ENCODE measurements around the gene NKX2-2.

NKX2-2 gene

DNA sequence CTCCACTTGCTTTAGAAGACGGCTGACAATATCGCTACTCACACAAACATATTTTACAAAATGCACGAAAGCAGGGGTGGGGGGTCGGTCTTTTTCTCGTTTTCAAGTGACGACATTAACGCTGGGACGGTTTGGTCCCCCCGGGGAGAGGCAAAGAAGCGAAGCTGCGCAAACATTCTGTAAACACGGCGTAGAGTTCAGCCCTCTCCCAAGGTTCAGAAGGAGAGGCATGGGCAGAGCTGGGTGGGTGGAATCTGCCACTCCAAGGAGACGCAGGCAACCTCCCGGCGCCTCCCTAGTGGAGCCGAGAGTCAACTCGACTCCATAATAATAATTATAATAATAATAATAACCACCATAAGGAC is 2.4 kb downstream of the NKX2-2 start:
- DNase-seq (ENCODE audit: extremely low spot score), result peak; percentile 15
- TF ChIP-seq, protein P1, sequence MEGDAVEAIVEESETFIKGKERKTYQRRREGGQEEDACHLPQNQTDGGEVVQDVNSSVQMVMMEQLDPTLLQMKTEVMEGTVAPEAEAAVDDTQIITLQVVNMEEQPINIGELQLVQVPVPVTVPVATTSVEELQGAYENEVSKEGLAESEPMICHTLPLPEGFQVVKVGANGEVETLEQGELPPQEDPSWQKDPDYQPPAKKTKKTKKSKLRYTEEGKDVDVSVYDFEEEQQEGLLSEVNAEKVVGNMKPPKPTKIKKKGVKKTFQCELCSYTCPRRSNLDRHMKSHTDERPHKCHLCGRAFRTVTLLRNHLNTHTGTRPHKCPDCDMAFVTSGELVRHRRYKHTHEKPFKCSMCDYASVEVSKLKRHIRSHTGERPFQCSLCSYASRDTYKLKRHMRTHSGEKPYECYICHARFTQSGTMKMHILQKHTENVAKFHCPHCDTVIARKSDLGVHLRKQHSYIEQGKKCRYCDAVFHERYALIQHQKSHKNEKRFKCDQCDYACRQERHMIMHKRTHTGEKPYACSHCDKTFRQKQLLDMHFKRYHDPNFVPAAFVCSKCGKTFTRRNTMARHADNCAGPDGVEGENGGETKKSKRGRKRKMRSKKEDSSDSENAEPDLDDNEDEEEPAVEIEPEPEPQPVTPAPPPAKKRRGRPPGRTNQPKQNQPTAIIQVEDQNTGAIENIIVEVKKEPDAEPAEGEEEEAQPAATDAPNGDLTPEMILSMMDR (IDR thresholded peaks at IDR 0.05; ENCODE audit: control extremely low read depth, extremely low read depth, low read depth, missing control alignments), result no peak
- ChIA-PET CTCF (interaction anchor here (2.6 to 3.3 kb wide), 2 partner anchors 60 to 276 kb away, joined by 7 to 15 read pairs; no protein-coding TSS in a partner anchor), POLR2A (no interaction called here)

DNA sequence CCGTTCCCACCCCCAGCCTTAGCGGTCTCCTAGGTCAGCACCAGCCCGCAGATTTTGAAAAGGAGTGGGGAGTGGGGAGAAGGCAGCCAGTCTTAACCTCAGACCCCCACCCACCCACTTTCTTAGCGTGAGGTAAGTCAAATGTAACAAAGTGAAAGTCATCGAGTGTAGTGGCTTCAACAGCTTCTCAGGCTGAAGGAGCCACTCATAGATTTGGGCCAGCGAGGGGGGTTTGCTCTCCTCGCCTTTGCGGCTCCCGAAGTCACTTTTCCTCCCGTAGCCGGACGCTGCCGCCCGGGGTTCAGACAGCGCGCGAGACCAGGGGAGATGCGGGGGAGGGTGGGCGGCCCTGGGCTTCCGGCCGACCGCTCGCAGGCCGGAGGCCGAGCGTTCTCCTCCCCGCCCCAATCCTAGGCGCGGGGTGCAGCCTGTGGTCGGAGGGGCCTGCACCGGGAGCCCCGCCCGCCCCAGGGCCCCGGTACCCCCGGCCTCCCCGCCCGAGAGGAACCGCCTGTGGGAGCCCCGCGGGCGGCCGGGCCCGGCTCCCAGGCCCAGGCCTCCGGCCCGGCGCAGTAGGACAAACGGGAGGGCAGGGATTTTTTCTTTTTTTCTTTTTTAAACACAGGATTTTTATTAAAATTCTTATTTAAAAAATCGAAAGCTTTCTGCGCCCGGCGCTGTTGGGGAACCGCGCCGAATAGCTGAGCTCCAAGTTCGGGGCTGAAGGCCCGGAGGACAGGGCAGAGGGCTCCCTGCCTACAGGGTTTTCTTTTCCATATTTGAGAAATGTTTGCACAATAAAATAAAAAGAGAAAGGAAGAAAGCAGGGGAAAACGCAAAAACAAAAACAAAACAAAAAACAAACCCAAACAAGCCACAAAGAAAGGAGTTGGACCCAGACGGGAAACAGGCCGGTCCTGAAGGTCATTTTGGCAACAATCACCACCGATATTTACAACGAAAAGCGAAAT is 3.2 kb downstream of the NKX2-2 start:
- TF ChIP-seq, protein P1 (IDR thresholded peaks at IDR 0.05; ENCODE audit: control extremely low read depth, extremely low read depth, low read depth, missing control alignments), result no peak
- CTCF ChIA-PET, result interaction anchor here (1.2 to 3.3 kb wide), 4 partner anchors 7 to 674 kb away, joined by 3 to 15 read pairs (median 4); no protein-coding TSS in a partner anchor
- POLR2A ChIA-PET, result no interaction called here
- peak; percentile 32 for DNase-seq (ENCODE audit: extremely low spot score)

DNA sequence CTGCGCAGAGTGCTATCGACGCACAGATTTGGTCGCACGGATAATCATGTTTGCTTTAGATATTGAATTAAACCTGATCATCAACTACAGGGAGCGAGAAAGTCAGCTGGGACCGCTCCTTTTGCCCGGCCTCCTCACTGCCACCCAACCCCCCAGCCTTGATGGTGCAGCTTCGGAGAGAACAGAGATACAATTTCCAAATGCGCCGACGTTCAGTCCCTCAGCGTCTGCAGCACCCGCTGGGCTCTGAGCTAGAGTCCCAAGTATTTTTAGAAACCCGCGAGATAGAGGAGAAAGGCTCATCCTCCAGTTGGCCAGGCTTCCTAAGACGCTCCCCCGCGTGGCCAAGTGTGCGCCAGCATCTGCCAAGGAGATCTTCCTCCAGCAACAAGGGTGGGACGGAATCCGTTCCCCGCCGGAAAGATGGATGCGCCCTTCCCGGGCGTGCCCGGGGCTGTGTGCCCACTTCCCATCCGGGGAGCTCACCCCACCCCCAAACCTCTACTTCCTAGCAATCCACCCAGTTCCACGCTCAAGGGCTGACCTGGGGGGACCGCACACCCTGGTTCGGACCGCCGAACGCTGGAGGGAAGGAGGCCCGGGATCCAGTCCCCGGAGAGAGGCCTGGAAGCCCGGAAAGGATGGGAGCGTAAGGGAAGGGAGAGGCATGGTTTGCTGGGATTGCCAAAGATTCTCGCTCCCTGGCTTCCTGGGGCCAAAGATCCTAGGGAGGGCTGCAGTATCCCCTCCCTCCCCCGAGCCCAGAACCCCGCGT is 4.1 kb downstream of the NKX2-2 start:
- TF ChIP-seq, protein P1 (IDR thresholded peaks at IDR 0.05; ENCODE audit: control extremely low read depth, extremely low read depth, low read depth, missing control alignments), result no peak
- POLR2A ChIA-PET, result no interaction called here
- no peak for DNase-seq (ENCODE audit: extremely low spot score)
- CTCF ChIA-PET, result interaction anchor here (1.2 to 3.3 kb wide), 5 partner anchors 8 to 673 kb away, joined by 3 to 15 read pairs (median 4); no protein-coding TSS in a partner anchor

DNA sequence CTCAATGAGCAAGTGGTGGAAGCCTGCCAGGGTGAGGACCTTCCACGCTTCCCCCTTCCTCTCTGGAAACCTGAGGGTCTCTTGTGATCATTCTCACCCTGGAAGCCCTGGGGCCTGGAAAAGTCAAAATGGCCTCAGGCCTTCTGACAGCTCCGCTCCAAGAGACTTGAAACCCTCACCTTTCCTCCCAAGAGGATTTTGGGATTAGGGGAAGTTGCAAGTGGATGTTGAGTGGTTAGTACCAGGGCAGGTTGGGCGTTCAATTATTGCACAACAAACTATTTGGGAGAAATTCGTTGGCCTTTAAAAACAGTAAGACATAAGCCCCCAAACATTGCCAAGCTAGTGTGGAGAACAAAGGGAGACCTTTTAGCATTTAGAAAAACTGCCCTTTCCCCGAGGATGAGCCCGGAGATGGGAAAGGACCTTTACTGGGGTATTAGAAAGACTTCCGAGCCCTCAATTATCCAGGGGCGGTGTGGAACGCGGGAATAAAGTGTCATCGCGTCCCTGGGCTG is 4.7 kb downstream of the NKX2-2 start:
- ChIA-PET POLR2A (interaction anchor here (0.6 kb wide), 1 partner anchor 1562 kb away, joined by 4 read pairs; no protein-coding TSS in a partner anchor), CTCF (interaction anchor here (1.2 to 8.8 kb wide), 6 partner anchors 9 to 672 kb away, joined by 3 to 293 read pairs (median 5); no protein-coding TSS in a partner anchor)
- no peak for DNase-seq (ENCODE audit: extremely low spot score)
- TF ChIP-seq, protein P1 (IDR thresholded peaks at IDR 0.05; ENCODE audit: control extremely low read depth, extremely low read depth, low read depth, missing control alignments), result no peak

DNA sequence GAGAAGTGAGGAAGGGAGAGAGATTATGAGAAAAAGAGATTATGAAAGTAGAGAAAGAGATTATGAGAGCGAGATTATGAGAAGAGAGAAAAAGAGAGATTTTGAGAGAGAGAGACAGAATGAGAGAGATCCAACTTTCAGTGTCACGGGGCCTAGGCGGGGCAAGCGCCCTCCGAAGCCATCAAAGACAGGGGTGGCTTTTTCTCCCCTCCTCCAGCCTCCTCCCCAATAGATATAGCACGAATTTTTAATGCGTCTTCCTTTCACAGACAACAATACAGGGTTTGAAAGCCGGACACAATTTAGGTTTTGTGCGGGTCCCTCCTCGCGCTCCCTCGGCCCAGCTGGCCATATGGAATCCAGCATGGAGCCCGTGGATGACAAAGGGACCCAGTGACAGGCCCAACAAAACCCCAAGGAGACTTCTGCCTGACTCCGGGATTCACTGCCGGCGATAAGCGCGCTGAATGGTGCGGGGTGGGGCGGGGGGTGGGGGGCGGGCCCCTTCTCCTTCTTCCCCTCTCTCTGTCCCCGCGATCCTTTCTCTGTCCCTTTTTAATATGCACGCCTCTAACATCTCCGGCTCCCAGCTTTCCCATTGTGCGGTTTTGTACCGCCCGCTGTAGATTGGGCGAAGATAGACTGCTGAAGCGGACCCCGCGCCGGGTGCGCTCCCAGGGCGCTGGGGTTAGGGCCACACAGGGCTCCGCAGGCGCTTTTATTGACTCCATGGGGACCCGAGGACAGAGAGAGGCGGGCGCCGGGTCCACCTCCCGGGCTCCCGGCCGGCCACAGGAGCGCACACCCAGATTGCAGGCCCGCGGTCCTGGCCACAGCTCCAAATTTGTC is 5.4 kb downstream of the NKX2-2 start:
- ChIA-PET CTCF (interaction anchor here (2.0 to 8.8 kb wide), 4 partner anchors 269 to 672 kb away, joined by 4 to 293 read pairs (median 16); no protein-coding TSS in a partner anchor), POLR2A (interaction anchor here (0.6 kb wide), 1 partner anchor 1561 kb away, joined by 4 read pairs; no protein-coding TSS in a partner anchor)
- no peak for DNase-seq (ENCODE audit: extremely low spot score)
- TF ChIP-seq, protein P1 (IDR thresholded peaks at IDR 0.05; ENCODE audit: control extremely low read depth, extremely low read depth, low read depth, missing control alignments), result no peak

Data from GM10248 (cell line).